ENCODE data around the gene PLIN5.

DNA sequence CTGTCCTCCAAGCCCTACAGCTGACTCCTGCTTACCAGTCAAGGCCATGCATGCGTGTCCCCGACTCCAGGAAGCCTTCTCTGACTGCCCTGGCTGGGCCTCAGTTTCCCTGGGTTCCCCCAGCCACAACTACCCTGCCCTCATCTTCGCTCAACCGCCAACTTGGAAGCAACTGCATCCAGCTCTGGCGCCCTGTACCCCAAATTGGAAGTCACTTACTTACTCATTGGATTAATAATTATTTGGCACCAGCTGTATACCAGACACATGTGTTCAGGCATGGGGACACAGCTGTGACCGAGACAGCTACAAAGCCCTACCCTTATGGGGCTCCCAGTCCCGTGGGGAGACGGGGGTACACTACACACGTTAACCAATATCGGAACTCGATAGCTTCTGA lies 35.4 kb upstream of the PLIN5 start:
- no peak for TF ChIP-seq CTCF (IDR thresholded peaks at IDR 0.05)
- no peak for TF ChIP-seq POLR2A (IDR thresholded peaks at IDR 0.05)
